Loucy (cell line): ENCODE data around the gene ZNF385C.

Source experiments
- H2AFZ ChIP-seq: fragments of 200-600 bp; sonication (generic); 2 replicates; pipeline ENCODE4 v1.6.0; 2016; ENCODE audit warnings: antibody characterized with exemption, mild to moderate bottlenecking, low read length, moderate library complexity
- H3F3A ChIP-seq: fragments of 200-600 bp; 2 replicates; pipeline ENCODE4 v1.6.0; 2016; ENCODE audit warnings: antibody characterized with exemption, low read depth, mild to moderate bottlenecking
- H3K27me3 ChIP-seq: fragments of 200-600 bp; sonication (generic); 2 replicates; pipeline ENCODE4 v1.6.1; 2014; ENCODE audit warnings: low read length, mild to moderate bottlenecking; ENCODE audit not compliant: insufficient read depth, poor library complexity, severe bottlenecking
- H3K36me3 ChIP-seq: fragments of 200-600 bp; sonication (generic); 2 replicates; pipeline ENCODE4 v1.6.1; 2016; ENCODE audit warnings: low read length; ENCODE audit not compliant: insufficient read depth
- H3K4me1 ChIP-seq: fragments of 200-600 bp; sonication (generic); 2 replicates; pipeline ENCODE4 v1.5.1; 2014; ENCODE audit warnings: low read length, mild to moderate bottlenecking; ENCODE audit not compliant: insufficient read depth, poor library complexity, severe bottlenecking
- H3K4me2 ChIP-seq: fragments of 200-600 bp; sonication (generic); 2 replicates; pipeline ENCODE4 v1.6.0; 2014; ENCODE audit warnings: antibody characterized with exemption, low read length, low read depth, mild to moderate bottlenecking; ENCODE audit not compliant: poor library complexity, severe bottlenecking
- H3K4me3 ChIP-seq: fragments of 200-600 bp; sonication (generic); 2 replicates; pipeline ENCODE4 v1.5.1; 2014; ENCODE audit warnings: low read length, mild to moderate bottlenecking, mixed read lengths; ENCODE audit not compliant: poor library complexity, severe bottlenecking
- H3K79me2 ChIP-seq: fragments of 200-600 bp; sonication (generic); 2 replicates; pipeline ENCODE4 v1.6.1; 2014; ENCODE audit warnings: low read length; ENCODE audit not compliant: insufficient read depth
- H3K9ac ChIP-seq: fragments of 200-600 bp; sonication (generic); 2 replicates; pipeline ENCODE4 v1.6.0; 2014; ENCODE audit warnings: mild to moderate bottlenecking, low read depth, low read length, moderate library complexity; ENCODE audit not compliant: poor library complexity, severe bottlenecking
- H3K9me2 ChIP-seq: fragments of 200-600 bp; sonication (generic); replicated peaks from 2 replicates; pipeline ENCODE4 v1.6.1; 2016; ENCODE audit warnings: low read depth, low read length, mixed read lengths
- H3K9me3 ChIP-seq: fragments of 200-600 bp; sonication (generic); 2 replicates; pipeline ENCODE4 v1.6.1; 2014; ENCODE audit warnings: mild to moderate bottlenecking, antibody characterized with exemption, low read length, low read depth; ENCODE audit not compliant: insufficient read depth
- H4K20me1 ChIP-seq: fragments of 200-600 bp; sonication (generic); 2 replicates; pipeline ENCODE4 v1.6.0; 2014; ENCODE audit warnings: antibody characterized with exemption, low read length, mild to moderate bottlenecking; ENCODE audit not compliant: insufficient read depth, poor library complexity, severe bottlenecking
- CTCF ChIP-seq: fragments of 200-600 bp; sonication (generic); conservative IDR thresholded peaks from 2 replicates; pipeline ENCODE4 v1.5.1; 2014; ENCODE audit warnings: mild to moderate bottlenecking, antibody characterized with exemption, low read length
- EZH2phosphoT487 ChIP-seq: fragments of 200-600 bp; IDR thresholded peaks from 2 replicates; pipeline ENCODE4 v1.6.1; 2018; ENCODE audit warnings: antibody characterized with exemption, mild to moderate bottlenecking, moderate library complexity, borderline replicate concordance

Gene ZNF385C

GRCh38 chr17:42077755-42078154 is 20.5 kb downstream of the ZNF385C start:
- TF ChIP-seq CTCF: no peak
- no peak for TF ChIP-seq EZH2phosphoT487

GRCh38 chr17:42076797-42077559 is 21.3 kb downstream of the ZNF385C start:
- no peak overlapping the region for H3K9ac ChIP-seq
- no peaks in the 10 kb centered on the region for H3K36me3 ChIP-seq
- no peaks in the 10 kb centered on the region for H3F3A ChIP-seq
- no peak overlapping the region for H3K4me2 ChIP-seq
- H4K20me1 ChIP-seq: no peaks in the 10 kb centered on the region
- no peak overlapping the region for H3K4me3 ChIP-seq
- H2AFZ ChIP-seq: no peak overlapping the region
- H3K9me3 ChIP-seq: no peaks in the 10 kb centered on the region
- peaks cover 20% of the 10 kb centered on the region; the same call in 1 of the 2 replicates for H3K79me2 ChIP-seq
- TF ChIP-seq CTCF (no peak), EZH2phosphoT487 (no peak)
- H3K27me3 ChIP-seq: no peaks in the 10 kb centered on the region
- peaks cover 27% of the 10 kb centered on the region for H3K4me1 ChIP-seq
- H3K9me2 ChIP-seq: no peaks in the 10 kb centered on the region

More at GRCh38 chr17:42077755-42078154, 20.5 kb downstream of the ZNF385C start:
- Histone ChIP-seq H3K4me1 (peaks cover 20% of the 10 kb centered on the region), H3F3A (no peaks in the 10 kb centered on the region), H3K4me2 (no peak overlapping the region), H3K9ac (no peak overlapping the region), H2AFZ (no peak overlapping the region), H3K9me3 (no peaks in the 10 kb centered on the region), H4K20me1 (no peaks in the 10 kb centered on the region), H3K4me3 (no peak overlapping the region), H3K9me2 (no peaks in the 10 kb centered on the region), H3K36me3 (no peaks in the 10 kb centered on the region), H3K79me2 (peaks cover 14% of the 10 kb centered on the region; the same call in 1 of the 2 replicates), H3K27me3 (no peaks in the 10 kb centered on the region)

GRCh38 chr17:42075789-42076188 is 22.5 kb downstream of the ZNF385C start:
- Histone ChIP-seq H3K9me2 (no peaks in the 10 kb centered on the region), H4K20me1 (no peaks in the 10 kb centered on the region), H3K36me3 (no peaks in the 10 kb centered on the region), H3K4me2 (no peak overlapping the region), H3K4me3 (no peak overlapping the region), H2AFZ (no peak overlapping the region), H3F3A (no peaks in the 10 kb centered on the region), H3K27me3 (no peaks in the 10 kb centered on the region), H3K9ac (no peak overlapping the region), H3K9me3 (no peaks in the 10 kb centered on the region), H3K79me2 (peaks cover 20% of the 10 kb centered on the region; the same call in 1 of the 2 replicates), H3K4me1 (peaks cover 35% of the 10 kb centered on the region)
- TF ChIP-seq CTCF: no peak
- TF ChIP-seq EZH2phosphoT487: no peak
